Activated T-cell treated with anti-CD3 and anti-CD28 coated beads, Interleukin-2, amount 50 U/mL, for 24 hours (primary cell): ENCODE data around the gene RBMS1.

Source experiments
- DNase-seq: peaks from one replicate; pipeline ENCODE4 v3.0.0-alpha.2; 2020
- H3K27ac Mint-ChIP-seq: 2 replicates; pipeline ENCODE4 v1.8.0; 2020; ENCODE audit warnings: mild to moderate bottlenecking, mixed read lengths
- H3K27me3 Mint-ChIP-seq: 2 replicates; pipeline ENCODE4 v1.8.0; 2020; ENCODE audit warnings: mixed read lengths
- H3K36me3 Mint-ChIP-seq: 2 replicates; pipeline ENCODE4 v1.8.0; 2020; ENCODE audit warnings: low read depth, mixed read lengths
- H3K4me1 Mint-ChIP-seq: 2 replicates; pipeline ENCODE4 v1.8.0; 2020; ENCODE audit warnings: low read depth, mixed read lengths
- H3K4me3 Mint-ChIP-seq: 2 replicates; pipeline ENCODE4 v1.8.0; 2020; ENCODE audit warnings: mild to moderate bottlenecking, moderate library complexity, mixed read lengths
- H3K9me3 Mint-ChIP-seq: 2 replicates; pipeline ENCODE4 v1.8.0; 2020; ENCODE audit warnings: mixed read lengths

The RBMS1 gene

GRCh38 chr2:160408173-160408958, 85.2 kb downstream of the RBMS1 start:
- Mint-ChIP-seq H3K4me3 (peak overlapping the region; percentile 83), H3K27ac (peak overlapping the region; percentile 94), H3K4me1 (peaks cover 85% of the 10 kb centered on the region), H3K36me3 (peaks cover 21% of the 10 kb centered on the region), H3K27me3 (no peaks in the 10 kb centered on the region), H3K9me3 (no peaks in the 10 kb centered on the region)
- no peak for DNase-seq

- peaks cover 21% of the 10 kb centered on the region for H3K36me3 Mint-ChIP-seq
- H3K27ac Mint-ChIP-seq = peak overlapping the region; percentile 95
- peak; percentile 82 for DNase-seq
- no peaks in the 10 kb centered on the region for H3K27me3 Mint-ChIP-seq
- peaks cover 85% of the 10 kb centered on the region for H3K4me1 Mint-ChIP-seq
- peak overlapping the region; percentile 88 for H3K4me3 Mint-ChIP-seq
- no peaks in the 10 kb centered on the region for H3K9me3 Mint-ChIP-seq
These were observed 86.0 kb downstream of the RBMS1 start for GRCh38 chr2:160407393-160408172.

GRCh38 chr2:160406591-160407392, 86.8 kb downstream of the RBMS1 start:
- Mint-ChIP-seq H3K27ac (peak overlapping the region; percentile 95), H3K36me3 (peaks cover 21% of the 10 kb centered on the region)

GRCh38 chr2:160405077-160405867, 88.3 kb downstream of the RBMS1 start:
- Mint-ChIP-seq H3K27ac (peak overlapping the region; percentile 95), H3K36me3 (peaks cover 23% of the 10 kb centered on the region), H3K27me3 (no peaks in the 10 kb centered on the region), H3K9me3 (no peaks in the 10 kb centered on the region), H3K4me1 (peaks cover 82% of the 10 kb centered on the region), H3K4me3 (peak overlapping the region; percentile 88)
- DNase-seq = no peak

More at GRCh38 chr2:160406591-160407392, 86.8 kb downstream of the RBMS1 start:
- H3K4me1 Mint-ChIP-seq = peaks cover 85% of the 10 kb centered on the region
- no peaks in the 10 kb centered on the region for H3K27me3 Mint-ChIP-seq
- DNase-seq = peak; percentile 81
- H3K4me3 Mint-ChIP-seq = peak overlapping the region; percentile 88
- no peaks in the 10 kb centered on the region for H3K9me3 Mint-ChIP-seq

GRCh38 chr2:160402997-160403979, 90.3 kb downstream of the RBMS1 start:
- peaks cover 21% of the 10 kb centered on the region for H3K36me3 Mint-ChIP-seq
- peak overlapping the region; percentile 88 for H3K4me3 Mint-ChIP-seq
- no peak for DNase-seq
- peak overlapping the region; percentile 84 for H3K27ac Mint-ChIP-seq
- peaks cover 66% of the 10 kb centered on the region for H3K4me1 Mint-ChIP-seq
- no peaks in the 10 kb centered on the region for H3K27me3 Mint-ChIP-seq
- H3K9me3 Mint-ChIP-seq = no peaks in the 10 kb centered on the region

GRCh38 chr2:160402501-160402900, 91.1 kb downstream of the RBMS1 start:
- H3K9me3 Mint-ChIP-seq = no peaks in the 10 kb centered on the region
- peak overlapping the region; percentile 84 for H3K27ac Mint-ChIP-seq
- DNase-seq = no peak
- H3K4me1 Mint-ChIP-seq = peaks cover 62% of the 10 kb centered on the region
- H3K4me3 Mint-ChIP-seq = peak overlapping the region; percentile 88
- H3K27me3 Mint-ChIP-seq = no peaks in the 10 kb centered on the region
- peaks cover 18% of the 10 kb centered on the region for H3K36me3 Mint-ChIP-seq

GRCh38 chr2:160401895-160402294, 91.7 kb downstream of the RBMS1 start:
- Mint-ChIP-seq H3K4me3 (no peak overlapping the region), H3K27ac (peak overlapping the region; percentile 58), H3K9me3 (no peaks in the 10 kb centered on the region), H3K27me3 (no peaks in the 10 kb centered on the region), H3K4me1 (peaks cover 62% of the 10 kb centered on the region), H3K36me3 (peaks cover 17% of the 10 kb centered on the region)
- DNase-seq = no peak

- no peak for DNase-seq
- peak overlapping the region; percentile 35 for H3K27ac Mint-ChIP-seq
- peaks cover 12% of the 10 kb centered on the region for H3K36me3 Mint-ChIP-seq
- H3K9me3 Mint-ChIP-seq = no peaks in the 10 kb centered on the region
- H3K4me3 Mint-ChIP-seq = no peak overlapping the region
- H3K4me1 Mint-ChIP-seq = peaks cover 55% of the 10 kb centered on the region
- H3K27me3 Mint-ChIP-seq = no peaks in the 10 kb centered on the region
These were observed 93.7 kb downstream of the RBMS1 start for GRCh38 chr2:160399880-160400279.

- no peak for DNase-seq
- Mint-ChIP-seq H3K4me1 (peaks cover 54% of the 10 kb centered on the region), H3K9me3 (no peaks in the 10 kb centered on the region), H3K27ac (no peak overlapping the region), H3K27me3 (no peaks in the 10 kb centered on the region), H3K36me3 (peaks cover 16% of the 10 kb centered on the region), H3K4me3 (no peak overlapping the region)
These were observed 96.1 kb downstream of the RBMS1 start for GRCh38 chr2:160397530-160397865.

GRCh38 chr2:160394153-160394552, 99.5 kb downstream of the RBMS1 start:
- Mint-ChIP-seq H3K27ac (peak overlapping the region; percentile 90), H3K27me3 (no peaks in the 10 kb centered on the region), H3K4me3 (peak overlapping the region; percentile 61), H3K4me1 (peaks cover 63% of the 10 kb centered on the region), H3K9me3 (no peaks in the 10 kb centered on the region), H3K36me3 (peaks cover 18% of the 10 kb centered on the region)
- DNase-seq = no peak

- Mint-ChIP-seq H3K4me3 (no peak overlapping the region), H3K9me3 (no peaks in the 10 kb centered on the region), H3K36me3 (peaks cover 18% of the 10 kb centered on the region), H3K4me1 (peaks cover 82% of the 10 kb centered on the region), H3K27me3 (no peaks in the 10 kb centered on the region), H3K27ac (no peak overlapping the region)
- DNase-seq = no peak
These were observed 101.4 kb downstream of the RBMS1 start for GRCh38 chr2:160392201-160392600.

GRCh38 chr2:160390544-160391455, 102.8 kb downstream of the RBMS1 start:
- Mint-ChIP-seq H3K36me3 (peaks cover 16% of the 10 kb centered on the region), H3K9me3 (no peaks in the 10 kb centered on the region), H3K27me3 (no peaks in the 10 kb centered on the region), H3K4me1 (peaks cover 87% of the 10 kb centered on the region), H3K4me3 (no peak overlapping the region), H3K27ac (peak overlapping the region; percentile 47)
- DNase-seq = no peak
